ENCODE measurements around the gene STUM. TPM values are rescaled to one million over a fixed set of nuclear protein-coding genes. Genes with fewer than 3 reads are reported as not detected.

Gene STUM
- total and polyA plus RNA-seq, 2 experiments from 2014 or later: 0.23 to 1.3 TPM

DNA sequence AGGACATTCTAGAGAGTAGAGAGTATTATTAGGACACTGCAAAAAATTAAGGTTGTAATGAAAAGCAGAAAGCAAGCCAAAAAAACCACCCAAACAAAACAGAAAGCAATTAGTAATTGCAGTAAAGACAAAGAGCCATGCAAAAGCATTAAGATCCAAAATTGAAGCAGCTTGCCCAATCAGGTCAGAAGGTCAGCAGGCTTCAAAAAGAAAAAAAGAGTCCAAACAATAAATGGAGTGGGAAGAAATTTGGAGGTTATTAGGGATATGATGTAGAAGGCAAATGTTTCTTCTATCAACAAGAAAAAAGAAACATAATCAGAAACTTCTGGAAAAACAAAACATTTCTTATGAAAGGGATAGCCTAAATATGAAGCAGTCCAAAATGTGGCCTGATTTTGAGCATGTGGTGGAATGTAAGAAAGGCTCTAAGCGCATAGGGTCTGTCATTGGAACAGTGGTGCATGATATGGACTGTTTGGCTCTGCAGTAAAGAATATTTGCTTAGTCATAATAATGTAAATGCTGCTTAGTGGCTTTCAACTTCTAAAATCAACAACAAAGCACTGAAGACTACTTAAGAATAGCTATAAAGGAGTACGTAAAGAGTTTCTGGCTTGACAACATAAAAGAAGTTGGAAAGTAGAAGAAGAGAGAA is 4.8 kb downstream of the STUM start (continued):
- TF ChIP-seq CREB1 (CRISPR knock-in tag; IDR thresholded peaks at IDR 0.05; ENCODE audit: low read depth) (no peak), REST (IDR thresholded peaks at IDR 0.05; ENCODE audit: unreplicated experiment) (no peak)

DNA sequence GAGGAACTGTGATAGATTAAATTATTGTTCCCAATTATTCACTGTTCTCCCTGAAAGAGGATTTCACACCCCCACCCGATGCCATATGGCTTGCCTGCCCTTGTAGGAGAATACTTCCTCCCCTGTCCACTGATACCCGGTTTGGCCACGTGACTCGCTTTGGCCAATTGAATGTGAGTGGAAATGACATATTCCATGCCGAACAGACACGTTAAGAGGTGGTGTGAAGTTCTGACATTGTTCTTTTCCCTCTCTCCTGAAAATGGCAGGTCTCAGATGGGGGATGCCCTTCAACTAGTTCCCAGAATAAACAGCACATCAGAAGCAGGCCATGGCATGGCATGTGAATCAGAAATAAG is 5.3 kb downstream of the STUM start:
- Mint-ChIP-seq H3K9me3 (no peaks in the 10 kb centered on the region), H3K4me1 (peaks cover 19% of the 10 kb centered on the region), H3K27me3 (ENCODE audit: insufficient read depth, low read depth, poor library complexity) (peaks cover 25% of the 10 kb centered on the region), H3K36me3 (ENCODE audit: low read depth) (no peaks in the 10 kb centered on the region), H3K4me3 (no peak overlapping the region), H3K27ac (no peak overlapping the region)
- Histone ChIP-seq H3K9me2 (ENCODE audit: insufficient read depth) (0 out of 2 replicates have a peak, but pooled peaks cover 4% of the 10 kb centered on the region), H3K36me3 (ENCODE audit: insufficient read depth) (no peaks in the 10 kb centered on the region), H3K4me1 (ENCODE audit: insufficient read depth) (peaks cover 5% of the 10 kb centered on the region), H3K4me2 (no peak overlapping the region), H3F3A (replicated peaks; ENCODE audit: low read depth) (no peaks in the 10 kb centered on the region), H3K27ac (ENCODE audit: low read depth) (no peak overlapping the region), H3K27me3 (ENCODE audit: insufficient read depth) (peaks cover 24% of the 10 kb centered on the region), H3K79me2 (replicated peaks; ENCODE audit: insufficient read depth) (no peaks in the 10 kb centered on the region), H3K4me3 (no peak overlapping the region), H4K20me1 (replicated peaks; ENCODE audit: insufficient read depth) (no peaks in the 10 kb centered on the region; the same call in 1 of the 2 replicates), H2AFZ (no peak overlapping the region)
- DNase-seq (ENCODE audit: low spot score): no peak
- ATAC-seq: no peak
- TF ChIP-seq EZH2 (IDR thresholded peaks at IDR 0.05; ENCODE audit: low read depth, unreplicated experiment) (no peak), POLR2AphosphoS5 (IDR thresholded peaks at IDR 0.05; ENCODE audit: low read depth) (no peak), ZNF114 (CRISPR knock-in tag; IDR thresholded peaks at IDR 0.05) (no peak), ETS1 (IDR thresholded peaks at IDR 0.05) (no peak), ZNF331 (CRISPR knock-in tag; IDR thresholded peaks at IDR 0.05; ENCODE audit: low read depth) (no peak), STAT1 (IDR thresholded peaks at IDR 0.05; ENCODE audit: unreplicated experiment) (no peak), REST (IDR thresholded peaks at IDR 0.05; ENCODE audit: unreplicated experiment) (no peak), CREB1 (CRISPR knock-in tag; IDR thresholded peaks at IDR 0.05; ENCODE audit: low read depth) (no peak), JUNB (IDR thresholded peaks at IDR 0.05; ENCODE audit: unreplicated experiment) (no peak), CTCF (conservative IDR thresholded peaks at IDR 0.05; ENCODE audit: low read depth in 2 of 2) (no peak), NANOG (IDR thresholded peaks at IDR 0.05; ENCODE audit: borderline replicate concordance) (no peak)
